Kidney glomerular epithelial cell (primary cell): ENCODE data around the gene SLC1A7.

ENCODE experiments used
- DNase-seq: peaks from one replicate; lab custom pipeline; 2025; lab: John Stamatoyannopoulos, UW

SLC1A7 gene

GRCh38 chr1:53158900-53159299 is 16.5 kb upstream of the SLC1A7 start:
- DNase-seq, result no peak

- DNase-seq, result no peak
These were observed 14.3 kb upstream of the SLC1A7 start for GRCh38 chr1:53156783-53157182.

- no peak for DNase-seq
These were observed 13.5 kb upstream of the SLC1A7 start for GRCh38 chr1:53155945-53156344.

GRCh38 chr1:53155534-53155933 is 13.1 kb upstream of the SLC1A7 start:
- no peak for DNase-seq

GRCh38 chr1:53154859-53155438 is 12.5 kb upstream of the SLC1A7 start:
- no peak for DNase-seq

GRCh38 chr1:53153752-53154151 is 11.3 kb upstream of the SLC1A7 start:
- DNase-seq, result no peak

- DNase-seq, result peak; percentile 13
These were observed 5.7 kb upstream of the SLC1A7 start for GRCh38 chr1:53148123-53148522.

- DNase-seq, result no peak
These were observed 4.7 kb upstream of the SLC1A7 start for GRCh38 chr1:53147174-53147573.

- peak; percentile 97 for DNase-seq
These were observed 3.7 kb upstream of the SLC1A7 start for GRCh38 chr1:53145942-53146708.

- no peak for DNase-seq
These were observed 3.1 kb upstream of the SLC1A7 start for GRCh38 chr1:53145619-53145941.

- no peak for DNase-seq
These were observed 2.7 kb upstream of the SLC1A7 start for GRCh38 chr1:53145051-53145600.

- no peak for DNase-seq
These were observed 1.8 kb upstream of the SLC1A7 start for GRCh38 chr1:53144201-53144600.

GRCh38 chr1:53143527-53143926 is 1.1 kb upstream of the SLC1A7 start:
- DNase-seq, result no peak

- no peak for DNase-seq
These were observed 867 bp downstream of the SLC1A7 start for GRCh38 chr1:53141487-53142055.

GRCh38 chr1:53140451-53140850 is 2.0 kb downstream of the SLC1A7 start:
- no peak for DNase-seq

- no peak for DNase-seq
These were observed 2.5 kb downstream of the SLC1A7 start for GRCh38 chr1:53139951-53140361.

GRCh38 chr1:53138991-53139884 is 3.2 kb downstream of the SLC1A7 start:
- DNase-seq, result no peak

GRCh38 chr1:53137729-53138128 is 4.7 kb downstream of the SLC1A7 start:
- no peak for DNase-seq

- DNase-seq, result peak; percentile 77
These were observed 6.7 kb downstream of the SLC1A7 start for GRCh38 chr1:53135735-53136114.

- no peak for DNase-seq
These were observed 7.3 kb downstream of the SLC1A7 start for GRCh38 chr1:53134961-53135734.

GRCh38 chr1:53134042-53134485 is 8.4 kb downstream of the SLC1A7 start:
- DNase-seq, result no peak
